PC-9 (cell line): Measurements from ENCODE around the gene KATNA1.

Experiments used
- CTCF ChIP-seq: fragments of 200-600 bp; sonication (generic); conservative IDR thresholded peaks from 2 replicates; pipeline ENCODE4 v1.6.1; 2017; ENCODE audit warnings: mixed run types, antibody characterized with exemption, mild to moderate bottlenecking, moderate library complexity
- EZH2 ChIP-seq: fragments of 200-600 bp; sonication (generic); IDR thresholded peaks from 2 replicates; pipeline ENCODE4 v1.8.0; 2017; ENCODE audit warnings: antibody characterized with exemption, low read depth

- TF ChIP-seq CTCF: no peak
- no peak for TF ChIP-seq EZH2
Measured at GRCh38 chr6:149636124-149636523, 12.4 kb downstream of the KATNA1 start.
